NCI-H82 treated with DMSO at 0.1 percent for 48 hours (cell line): ENCODE measurements around the gene RPL7L1.
A peak's percentile ranks its signal among the peaks of the same experiment; 100 is the strongest.
"Not testable (repeated sequence)": the region's sequence is repeated elsewhere in the genome, so short reads cannot be mapped to it uniquely, and the experiment has no call there.

Experiments used
- DNase-seq: peaks from one replicate; lab custom pipeline; 2025; ENCODE audit not compliant: unreplicated experiment; lab: John Stamatoyannopoulos, UW

RPL7L1 gene

GRCh38 chr6:42890311-42891198 lies 11.1 kb downstream of the RPL7L1 start:
- DNase-seq = peak; percentile 90

GRCh38 chr6:42891199-42891722 lies 11.8 kb downstream of the RPL7L1 start:
- no peak for DNase-seq

GRCh38 chr6:42894041-42894828 lies 14.8 kb downstream of the RPL7L1 start:
- not testable (repeated sequence) for DNase-seq

GRCh38 chr6:42896178-42896719 lies 16.8 kb downstream of the RPL7L1 start:
- no peak for DNase-seq

- peak; percentile 64 for DNase-seq
Observed at GRCh38 chr6:42898891-42899361, 19.5 kb downstream of the RPL7L1 start.

GRCh38 chr6:42899871-42900270 lies 20.5 kb downstream of the RPL7L1 start:
- DNase-seq = peak; percentile 34

- peak; percentile 72 for DNase-seq
Observed at GRCh38 chr6:42901538-42901957, 22.1 kb downstream of the RPL7L1 start.

- not testable (repeated sequence) for DNase-seq
Observed at GRCh38 chr6:42902429-42903263, 23.2 kb downstream of the RPL7L1 start.

- DNase-seq = no peak
Observed at GRCh38 chr6:42904467-42904866, 25.1 kb downstream of the RPL7L1 start.

- DNase-seq = peak; percentile 37
Observed at GRCh38 chr6:42907336-42907735, 27.9 kb downstream of the RPL7L1 start.

GRCh38 chr6:42909835-42910234 lies 30.4 kb downstream of the RPL7L1 start:
- no peak for DNase-seq

- DNase-seq = no peak
Observed at GRCh38 chr6:42911171-42912021, 32.0 kb downstream of the RPL7L1 start.

- DNase-seq = no peak
Observed at GRCh38 chr6:42914546-42914945, 35.1 kb downstream of the RPL7L1 start.

- DNase-seq = no peak
Observed at GRCh38 chr6:42915732-42916131, 36.3 kb downstream of the RPL7L1 start, which contains the start of gene PTCRA. PTCRA (plus strand) TSS chr6:42916053; CDS start chr6:42916070, 17 bp downstream.

GRCh38 chr6:42916288-42916687 lies 36.9 kb downstream of the RPL7L1 start:
- no peak for DNase-seq

- DNase-seq = no peak
Observed at GRCh38 chr6:42921801-42922200, 42.4 kb downstream of the RPL7L1 start.

GRCh38 chr6:42923666-42924065 lies 44.2 kb downstream of the RPL7L1 start:
- no peak for DNase-seq

- DNase-seq = no peak
Observed at GRCh38 chr6:42925248-42925857, 45.9 kb downstream of the RPL7L1 start.
